GM23338 (cell line): Measurements from ENCODE around the gene PUS1. TPM values are rescaled to one million over a fixed set of nuclear protein-coding genes. Genes with fewer than 3 reads are reported as not detected.

Experiments
- ATAC-seq: fragments of 200-7000 bp; cut with Tn5 transposase; 3 replicates; pipeline ENCODE4 v1.9.1; 2020
- DNase-seq: peaks from one replicate; pipeline ENCODE4 v3.0.0-alpha.2; 2015; ENCODE audit warnings: low spot score
- H2AFZ ChIP-seq: fragments of 200-600 bp; sonication (generic); 2 replicates; pipeline ENCODE4 v1.8.0; 2016; ENCODE audit warnings: antibody characterized with exemption, mild to moderate bottlenecking, moderate library complexity
- H3F3A ChIP-seq: fragments of 200-600 bp; sonication (generic); replicated peaks from 2 replicates; pipeline ENCODE4 v1.8.0; 2017; ENCODE audit warnings: antibody characterized with exemption, mixed run types, low read depth
- H3K27ac ChIP-seq: fragments of 200-600 bp; sonication (generic); 2 replicates; pipeline ENCODE4 v1.6.1; 2016; ENCODE audit warnings: low read depth
- H3K27me3 ChIP-seq: fragments of 200-600 bp; sonication (generic); 2 replicates; pipeline ENCODE4 v1.8.0; 2016; ENCODE audit warnings: mild to moderate bottlenecking, mixed run types, moderate library complexity; ENCODE audit not compliant: insufficient read depth
- H3K36me3 ChIP-seq: fragments of 200-600 bp; sonication (generic); 2 replicates; pipeline ENCODE4 v1.8.0; 2016; ENCODE audit warnings: mild to moderate bottlenecking; ENCODE audit not compliant: insufficient read depth
- H3K4me1 ChIP-seq: fragments of 200-600 bp; sonication (generic); 2 replicates; pipeline ENCODE4 v1.8.0; 2016; ENCODE audit warnings: mild to moderate bottlenecking, moderate library complexity; ENCODE audit not compliant: insufficient read depth
- H3K4me2 ChIP-seq: fragments of 200-600 bp; sonication (generic); 2 replicates; pipeline ENCODE4 v1.7.1; 2017; ENCODE audit warnings: mixed run types
- H3K4me3 ChIP-seq: fragments of 200-600 bp; sonication (generic); 2 replicates; pipeline ENCODE4 v1.6.1; 2016; ENCODE audit warnings: mixed run types
- H3K79me2 ChIP-seq: fragments of 200-600 bp; sonication (generic); replicated peaks from 2 replicates; pipeline ENCODE4 v1.8.0; 2017; ENCODE audit warnings: mild to moderate bottlenecking; ENCODE audit not compliant: insufficient read depth
- H3K9me2 ChIP-seq: fragments of 200-600 bp; sonication (generic); 2 replicates; pipeline ENCODE4 v1.8.0; 2017; ENCODE audit not compliant: insufficient read depth
- H4K20me1 ChIP-seq: fragments of 200-600 bp; sonication (generic); replicated peaks from 2 replicates; pipeline ENCODE4 v1.8.0; 2017; ENCODE audit warnings: mild to moderate bottlenecking; ENCODE audit not compliant: insufficient read depth
- H3K27ac Mint-ChIP-seq: 2 replicates; pipeline ENCODE4 v1.8.0; 2020; ENCODE audit warnings: inconsistent platforms, mild to moderate bottlenecking, moderate library complexity, mixed read lengths
- H3K27me3 Mint-ChIP-seq: 3 replicates; pipeline ENCODE4 v1.8.0; 2022; ENCODE audit warnings: low read depth, mild to moderate bottlenecking, moderate library complexity, mixed read lengths, inconsistent platforms; ENCODE audit not compliant: insufficient read depth, poor library complexity
- H3K36me3 Mint-ChIP-seq: 3 replicates; pipeline ENCODE4 v1.8.0; 2021; ENCODE audit warnings: low read depth, mild to moderate bottlenecking, inconsistent platforms, moderate library complexity, mixed read lengths
- H3K4me1 Mint-ChIP-seq: 3 replicates; pipeline ENCODE4 v1.8.0; 2020; ENCODE audit warnings: mild to moderate bottlenecking, inconsistent platforms, mixed read lengths
- H3K4me3 Mint-ChIP-seq: 3 replicates; pipeline ENCODE4 v1.8.0; 2021; ENCODE audit warnings: moderate library complexity, mild to moderate bottlenecking, inconsistent platforms, mixed read lengths
- H3K9me3 Mint-ChIP-seq: 3 replicates; pipeline ENCODE4 v1.8.0; 2020; ENCODE audit warnings: moderate library complexity, mild to moderate bottlenecking, inconsistent platforms, mixed read lengths
- CREB1 ChIP-seq: fragments of 250-450 bp; sonication (Bioruptor Pico); IDR thresholded peaks from 2 replicates; pipeline ENCODE4 v1.5.0; 2020; ENCODE audit warnings: low read depth, mild to moderate bottlenecking, moderate library complexity
- CTCF ChIP-seq, 2 experiments: fragments of 200-600 bp in 1 of 2; sonication (generic) in 1 of 2; conservative IDR thresholded peaks; 2 replicates each; pipeline versions ENCODE4 v1.5.1 to v1.6.1; 2016 to 2017; ENCODE audit warnings: antibody characterized with exemption in 2 of 2, low read depth in 2 of 2, mild to moderate bottlenecking in 2 of 2, moderate library complexity in 1 of 2
- EZH2 ChIP-seq: fragments of 200-600 bp; sonication (generic); IDR thresholded peaks from one replicate; pipeline ENCODE4 v1.8.0; 2017; ENCODE audit warnings: antibody characterized with exemption, mild to moderate bottlenecking, low read depth; ENCODE audit not compliant: unreplicated experiment
- EZH2phosphoT487 ChIP-seq: fragments of 200-600 bp; sonication (generic); IDR thresholded peaks from one replicate; pipeline ENCODE4 v1.8.1; 2018; ENCODE audit warnings: antibody characterized with exemption; ENCODE audit not compliant: unreplicated experiment
- JUNB ChIP-seq: IDR thresholded peaks from one replicate; pipeline ENCODE4 v1.6.1; 2016; ENCODE audit warnings: antibody characterized with exemption; ENCODE audit not compliant: unreplicated experiment
- NANOG ChIP-seq: IDR thresholded peaks from 2 replicates; pipeline ENCODE4 v1.6.1; 2016; ENCODE audit warnings: antibody characterized with exemption, borderline replicate concordance
- POLR2AphosphoS5 ChIP-seq: IDR thresholded peaks from 2 replicates; pipeline ENCODE4 v1.6.1; 2016; ENCODE audit warnings: antibody characterized with exemption, low read depth
- STAT1 ChIP-seq: IDR thresholded peaks from one replicate; pipeline ENCODE4 v1.6.1; 2016; ENCODE audit warnings: antibody characterized with exemption; ENCODE audit not compliant: unreplicated experiment
- ZNF114 ChIP-seq: fragments of 250-450 bp; sonication (Bioruptor Pico); IDR thresholded peaks from 2 replicates; pipeline ENCODE4 v1.5.0; 2020; ENCODE audit warnings: mild to moderate bottlenecking, moderate library complexity
- ZNF331 ChIP-seq: fragments of 250-450 bp; sonication (Bioruptor Pico); IDR thresholded peaks from 2 replicates; pipeline ENCODE4 v1.5.0; 2020; ENCODE audit warnings: low read depth, mild to moderate bottlenecking, moderate library complexity
- ZNF462 ChIP-seq: fragments of 250-450 bp; sonication (Bioruptor Pico); IDR thresholded peaks from 2 replicates; pipeline ENCODE4 v1.5.0; 2020; ENCODE audit warnings: mild to moderate bottlenecking, moderate library complexity
- polyA plus RNA-seq: library from polyadenylated mRNA; unstranded; fragments of >200 nt; fragmentation: Nextera tagmentation; extraction: Ambion mirVana; gene quantifications from 2 replicates; pipeline ENCODE4 v1.2.1, GENCODE V29; 2016
- total RNA-seq: library from RNA; depleted of rRNA; stranded (reverse); fragments of >200 nt; shearing (Covaris generic); gene quantifications from 2 replicates; pipeline ENCODE4 v1.2.3, GENCODE V29; 2014
- TF ChIP-seq, protein P1 (sequence below): IDR thresholded peaks from one replicate; pipeline ENCODE4 v1.6.1; 2018; ENCODE audit warnings: antibody characterized with exemption; ENCODE audit not compliant: unreplicated experiment
- TF ChIP-seq, protein P2 (sequence below): IDR thresholded peaks from 2 replicates; pipeline ENCODE4 v1.6.1; 2016; ENCODE audit warnings: antibody characterized with exemption

PUS1 gene
- total and polyA plus RNA-seq, 2 experiments from 2014 or later = 52.4 to 73.0 TPM

- H3K4me3 Mint-ChIP-seq = peak overlapping the region; percentile 97
- H3K4me2 ChIP-seq = peak overlapping the region; percentile 91
- peaks cover 4% of the 10 kb centered on the region; the same call in 1 of the 2 replicates for H4K20me1 ChIP-seq
- TF ChIP-seq CTCF (conservative IDR thresholded peaks at IDR 0.05; ENCODE audit: low read depth in 2 of 2) (no peak), NANOG (no peak), ZNF331 (CRISPR knock-in tag) (no peak), EZH2phosphoT487 (no peak), EZH2 (no peak), STAT1 (no peak), POLR2AphosphoS5 (no peak), JUNB (no peak), ZNF114 (no peak), CREB1 (no peak), ZNF462 (no peak)
- TF ChIP-seq, protein P1, sequence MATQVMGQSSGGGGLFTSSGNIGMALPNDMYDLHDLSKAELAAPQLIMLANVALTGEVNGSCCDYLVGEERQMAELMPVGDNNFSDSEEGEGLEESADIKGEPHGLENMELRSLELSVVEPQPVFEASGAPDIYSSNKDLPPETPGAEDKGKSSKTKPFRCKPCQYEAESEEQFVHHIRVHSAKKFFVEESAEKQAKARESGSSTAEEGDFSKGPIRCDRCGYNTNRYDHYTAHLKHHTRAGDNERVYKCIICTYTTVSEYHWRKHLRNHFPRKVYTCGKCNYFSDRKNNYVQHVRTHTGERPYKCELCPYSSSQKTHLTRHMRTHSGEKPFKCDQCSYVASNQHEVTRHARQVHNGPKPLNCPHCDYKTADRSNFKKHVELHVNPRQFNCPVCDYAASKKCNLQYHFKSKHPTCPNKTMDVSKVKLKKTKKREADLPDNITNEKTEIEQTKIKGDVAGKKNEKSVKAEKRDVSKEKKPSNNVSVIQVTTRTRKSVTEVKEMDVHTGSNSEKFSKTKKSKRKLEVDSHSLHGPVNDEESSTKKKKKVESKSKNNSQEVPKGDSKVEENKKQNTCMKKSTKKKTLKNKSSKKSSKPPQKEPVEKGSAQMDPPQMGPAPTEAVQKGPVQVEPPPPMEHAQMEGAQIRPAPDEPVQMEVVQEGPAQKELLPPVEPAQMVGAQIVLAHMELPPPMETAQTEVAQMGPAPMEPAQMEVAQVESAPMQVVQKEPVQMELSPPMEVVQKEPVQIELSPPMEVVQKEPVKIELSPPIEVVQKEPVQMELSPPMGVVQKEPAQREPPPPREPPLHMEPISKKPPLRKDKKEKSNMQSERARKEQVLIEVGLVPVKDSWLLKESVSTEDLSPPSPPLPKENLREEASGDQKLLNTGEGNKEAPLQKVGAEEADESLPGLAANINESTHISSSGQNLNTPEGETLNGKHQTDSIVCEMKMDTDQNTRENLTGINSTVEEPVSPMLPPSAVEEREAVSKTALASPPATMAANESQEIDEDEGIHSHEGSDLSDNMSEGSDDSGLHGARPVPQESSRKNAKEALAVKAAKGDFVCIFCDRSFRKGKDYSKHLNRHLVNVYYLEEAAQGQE = no peak
- TF ChIP-seq, protein P2, sequence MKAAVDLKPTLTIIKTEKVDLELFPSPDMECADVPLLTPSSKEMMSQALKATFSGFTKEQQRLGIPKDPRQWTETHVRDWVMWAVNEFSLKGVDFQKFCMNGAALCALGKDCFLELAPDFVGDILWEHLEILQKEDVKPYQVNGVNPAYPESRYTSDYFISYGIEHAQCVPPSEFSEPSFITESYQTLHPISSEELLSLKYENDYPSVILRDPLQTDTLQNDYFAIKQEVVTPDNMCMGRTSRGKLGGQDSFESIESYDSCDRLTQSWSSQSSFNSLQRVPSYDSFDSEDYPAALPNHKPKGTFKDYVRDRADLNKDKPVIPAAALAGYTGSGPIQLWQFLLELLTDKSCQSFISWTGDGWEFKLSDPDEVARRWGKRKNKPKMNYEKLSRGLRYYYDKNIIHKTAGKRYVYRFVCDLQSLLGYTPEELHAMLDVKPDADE = no peak
- H3K4me1 Mint-ChIP-seq = peaks cover 16% of the 10 kb centered on the region
- peak; percentile 12 for ATAC-seq
- peaks cover 37% of the 10 kb centered on the region for H3K36me3 Mint-ChIP-seq
- H3F3A ChIP-seq = 0 out of 2 replicates have a peak, but pooled peaks cover 13% of the 10 kb centered on the region
- no peak overlapping the region for H3K27ac ChIP-seq
- peak overlapping the region; percentile 92 for H2AFZ ChIP-seq
- peak; percentile 51 for DNase-seq
- H3K9me3 Mint-ChIP-seq = peaks cover 16% of the 10 kb centered on the region
- H3K36me3 ChIP-seq = peaks cover 20% of the 10 kb centered on the region
- no peak overlapping the region; the same call in 1 of the 2 replicates for H3K27ac Mint-ChIP-seq
- H3K79me2 ChIP-seq = peaks cover 25% of the 10 kb centered on the region
- peaks cover 18% of the 10 kb centered on the region for H3K27me3 Mint-ChIP-seq
- H3K27me3 ChIP-seq = no peaks in the 10 kb centered on the region
- peak overlapping the region; percentile 95 for H3K4me3 ChIP-seq
- peaks cover 9% of the 10 kb centered on the region for H3K4me1 ChIP-seq
- no peaks in the 10 kb centered on the region for H3K9me2 ChIP-seq
Measured at GRCh38 chr12:131928080-131928710, 881 bp upstream of the PUS1 start.
